ENCODE measurements around the gene GRHL3.

GRHL3 gene

DNA sequence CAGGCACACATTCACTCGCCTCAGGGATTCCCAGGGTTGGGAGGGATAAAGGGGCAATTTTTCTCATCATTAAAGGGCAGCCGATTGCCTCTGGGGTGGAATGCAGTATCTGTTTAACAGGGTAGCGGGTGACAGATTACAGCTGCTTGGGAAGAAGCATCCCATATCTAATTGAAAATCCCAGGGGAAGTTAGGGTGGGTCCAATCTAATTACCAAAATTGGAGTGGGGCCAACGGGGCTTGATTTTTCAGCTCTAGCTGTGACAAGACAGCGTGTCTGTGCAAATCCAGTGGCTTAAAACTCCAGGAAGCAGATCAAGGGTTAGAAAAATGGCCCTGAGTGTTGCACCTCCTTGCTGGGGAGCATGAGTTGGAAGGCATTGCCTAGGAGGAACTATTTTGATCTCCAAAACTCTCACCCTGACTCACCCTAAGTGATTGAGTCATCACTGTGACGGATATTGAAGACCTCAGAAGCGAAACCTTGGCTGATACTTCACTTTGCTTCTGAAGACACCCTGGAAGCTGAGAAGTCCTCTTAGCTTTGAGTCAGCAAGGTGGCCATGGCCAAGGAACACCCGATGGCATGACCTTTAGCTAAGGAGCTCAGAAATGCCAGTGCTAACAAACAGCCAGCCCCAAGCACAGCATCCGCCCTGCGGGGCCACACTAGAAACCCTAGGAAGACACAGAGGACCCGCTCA lies 46.0 kb downstream of the GRHL3 start:
- peak; percentile 79 for DNase-seq (ENCODE audit: low spot score)
- TF ChIP-seq CTCF (IDR thresholded peaks at IDR 0.05; ENCODE audit: extremely low read depth, missing control alignments), result no peak

- no peak for TF ChIP-seq CTCF (IDR thresholded peaks at IDR 0.05; ENCODE audit: extremely low read depth, missing control alignments)
- DNase-seq (ENCODE audit: low spot score), result no peak
Measured at GRCh38 chr1:24366707-24367106, 47.5 kb downstream of the GRHL3 start.

- DNase-seq (ENCODE audit: low spot score), result no peak
- no peak for TF ChIP-seq CTCF (IDR thresholded peaks at IDR 0.05; ENCODE audit: extremely low read depth, missing control alignments)
Measured at GRCh38 chr1:24369199-24369598, 50.0 kb downstream of the GRHL3 start.

GRCh38 chr1:24369801-24370200 lies 50.6 kb downstream of the GRHL3 start:
- TF ChIP-seq CTCF (IDR thresholded peaks at IDR 0.05; ENCODE audit: extremely low read depth, missing control alignments), result no peak
- DNase-seq (ENCODE audit: low spot score), result no peak

DNA sequence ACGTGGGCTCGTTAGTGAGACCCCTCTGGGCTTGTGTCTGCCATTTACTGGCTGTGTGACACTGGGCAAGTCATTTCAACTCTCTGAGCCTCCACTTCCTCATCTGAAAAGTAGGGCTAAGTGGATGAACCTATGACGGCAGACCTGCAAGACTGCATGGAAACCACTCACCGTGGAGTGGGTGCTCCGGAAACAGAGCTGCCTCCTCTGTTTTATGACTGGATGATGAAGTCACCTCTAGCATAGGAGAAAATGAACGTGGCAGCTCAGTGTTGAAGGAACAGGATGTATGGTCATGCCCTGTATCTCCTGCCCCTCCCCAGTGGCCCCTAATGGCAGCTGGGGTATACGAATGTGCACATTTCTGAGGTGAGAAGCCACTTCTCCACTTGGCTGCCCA lies 53.9 kb downstream of the GRHL3 start:
- peak; percentile 63 for DNase-seq (ENCODE audit: low spot score)
- TF ChIP-seq CTCF (IDR thresholded peaks at IDR 0.05; ENCODE audit: extremely low read depth, missing control alignments), result no peak

GRCh38 chr1:24373710-24374109 lies 54.6 kb downstream of the GRHL3 start:
- TF ChIP-seq CTCF (IDR thresholded peaks at IDR 0.05; ENCODE audit: extremely low read depth, missing control alignments), result no peak
- no peak for DNase-seq (ENCODE audit: low spot score)

- DNase-seq (ENCODE audit: low spot score), result no peak
- no peak for TF ChIP-seq CTCF (IDR thresholded peaks at IDR 0.05; ENCODE audit: extremely low read depth, missing control alignments)
Measured at GRCh38 chr1:24374891-24375786, 56.0 kb downstream of the GRHL3 start.

Measured in GM20000 (cell line).